Fibroblast of lung (primary cell): ENCODE results near the gene CACNA2D3.

Experiments
- EZH2 ChIP-seq: IDR thresholded peaks from 2 replicates; pipeline ENCODE4 v1.5.1; 2012; ENCODE audit warnings: low read length, control low read depth, mild to moderate bottlenecking; ENCODE audit errors: missing control alignments
- TF ChIP-seq, protein P1 (sequence below), 2 donors: IDR thresholded peaks in 1 of 2; conservative IDR thresholded peaks in 1 of 2; 1 replicate in 1 of 2; 2 replicates in 1 of 2; pipeline ENCODE4 v1.5.1; 2011 to 2012; ENCODE audit warnings: low read length in 2 of 2, control low read depth in 1 of 2, inconsistent platforms in 1 of 2, low read depth in 1 of 2, mild to moderate bottlenecking in 1 of 2

DNA sequence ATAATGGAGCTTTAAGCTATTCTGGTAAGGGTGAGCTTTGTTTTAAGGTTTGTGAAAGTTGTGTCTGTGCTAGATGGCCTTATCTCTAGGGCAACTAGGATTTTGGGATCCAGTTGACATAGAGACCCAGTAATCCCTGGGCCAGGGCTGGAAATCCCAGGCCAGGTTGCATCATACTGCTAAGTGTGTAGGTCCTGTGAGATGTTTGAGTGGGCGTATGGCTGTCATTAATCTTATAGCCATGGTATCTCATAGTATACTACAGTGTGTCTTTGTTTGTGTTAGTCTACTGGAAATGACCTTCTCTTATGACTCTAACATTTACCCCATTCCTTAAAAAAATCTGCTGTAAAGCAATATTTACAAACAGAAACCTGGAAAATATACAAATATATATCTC lies 151.4 kb downstream of the CACNA2D3 start:
- TF ChIP-seq, protein P1, sequence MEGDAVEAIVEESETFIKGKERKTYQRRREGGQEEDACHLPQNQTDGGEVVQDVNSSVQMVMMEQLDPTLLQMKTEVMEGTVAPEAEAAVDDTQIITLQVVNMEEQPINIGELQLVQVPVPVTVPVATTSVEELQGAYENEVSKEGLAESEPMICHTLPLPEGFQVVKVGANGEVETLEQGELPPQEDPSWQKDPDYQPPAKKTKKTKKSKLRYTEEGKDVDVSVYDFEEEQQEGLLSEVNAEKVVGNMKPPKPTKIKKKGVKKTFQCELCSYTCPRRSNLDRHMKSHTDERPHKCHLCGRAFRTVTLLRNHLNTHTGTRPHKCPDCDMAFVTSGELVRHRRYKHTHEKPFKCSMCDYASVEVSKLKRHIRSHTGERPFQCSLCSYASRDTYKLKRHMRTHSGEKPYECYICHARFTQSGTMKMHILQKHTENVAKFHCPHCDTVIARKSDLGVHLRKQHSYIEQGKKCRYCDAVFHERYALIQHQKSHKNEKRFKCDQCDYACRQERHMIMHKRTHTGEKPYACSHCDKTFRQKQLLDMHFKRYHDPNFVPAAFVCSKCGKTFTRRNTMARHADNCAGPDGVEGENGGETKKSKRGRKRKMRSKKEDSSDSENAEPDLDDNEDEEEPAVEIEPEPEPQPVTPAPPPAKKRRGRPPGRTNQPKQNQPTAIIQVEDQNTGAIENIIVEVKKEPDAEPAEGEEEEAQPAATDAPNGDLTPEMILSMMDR (conservative IDR thresholded peaks at IDR 0.05 in 1 of 2, IDR thresholded peaks at IDR 0.05 in 1 of 2; ENCODE audit: low read depth in 1 of 2, low read length in 2 of 2): no peak
- no peak for TF ChIP-seq EZH2
